HG02938 (cell line): ENCODE measurements around the gene CFL2.
"Not testable (repeated sequence)": the region's sequence is repeated elsewhere in the genome, so short reads cannot be mapped to it uniquely, and the experiment has no call there.

Source experiments
- ATAC-seq: cut with Tn5 transposase; IDR thresholded peaks from one replicate; pipeline ENCODE4 v1.9.1; 2021; ENCODE audit warnings: mild to moderate bottlenecking, moderate library complexity; ENCODE audit not compliant: unreplicated experiment

CFL2 gene

DNA sequence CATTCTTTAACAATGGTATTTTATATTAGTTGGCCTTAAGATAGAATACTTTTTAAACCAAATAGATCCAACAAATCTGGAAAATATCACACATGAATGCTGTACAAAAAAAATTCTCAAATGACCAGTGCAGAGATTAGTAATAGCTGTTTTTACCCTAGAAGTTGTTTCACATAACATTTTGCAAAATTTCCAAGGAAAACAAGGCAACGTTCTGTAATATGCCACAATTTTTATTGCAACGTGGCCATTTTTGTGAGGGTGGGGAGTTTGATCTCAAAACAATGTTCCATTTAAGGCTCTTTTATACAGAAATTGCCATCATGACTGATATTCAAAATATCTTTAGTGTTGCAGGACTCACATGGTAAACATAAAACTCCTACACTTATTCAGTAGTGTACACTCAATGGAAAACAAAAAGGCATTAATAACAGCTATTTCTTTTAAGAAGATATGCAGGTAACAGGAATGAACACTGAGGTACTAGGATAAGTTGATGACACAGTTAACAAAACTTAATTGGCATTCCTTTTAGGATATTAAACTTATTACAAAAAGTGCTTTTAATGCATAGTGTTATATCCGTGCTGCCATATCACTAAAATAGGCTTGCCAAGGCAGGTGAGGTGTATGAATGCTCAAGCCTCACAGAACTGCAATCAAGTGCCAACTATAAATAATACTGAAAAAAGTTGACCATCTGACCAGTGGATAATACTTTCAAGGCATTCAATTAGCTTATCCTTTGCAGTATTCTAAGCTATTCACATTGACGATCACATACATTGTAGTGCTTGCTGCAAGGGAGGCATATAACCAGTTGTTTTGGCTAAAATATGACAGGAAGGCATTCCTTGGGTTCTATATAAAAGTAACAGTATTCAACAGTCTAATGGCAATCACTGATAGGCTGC, 2.3 kb downstream of the CFL2 start:
- ATAC-seq, result no peak

DNA sequence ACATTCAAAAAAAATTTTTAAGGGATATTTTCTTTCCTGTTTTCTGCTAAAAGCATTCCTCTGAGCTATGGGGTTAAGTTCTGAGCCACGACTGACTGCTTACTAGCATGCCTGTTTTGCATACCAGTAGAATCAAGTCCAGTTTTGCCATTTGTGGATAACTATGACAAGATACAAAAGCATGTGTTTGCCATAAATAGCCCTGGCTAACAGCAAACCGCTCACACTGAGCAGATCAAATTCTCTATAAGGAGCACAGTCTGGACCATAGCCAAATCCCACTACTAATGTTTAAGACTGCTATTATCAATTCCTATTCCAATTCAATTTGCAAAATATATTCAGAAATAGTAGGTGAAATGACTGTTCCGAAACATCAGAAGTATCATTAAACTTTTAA, 3.2 kb downstream of the CFL2 start:
- ATAC-seq, result peak; percentile 45

DNA sequence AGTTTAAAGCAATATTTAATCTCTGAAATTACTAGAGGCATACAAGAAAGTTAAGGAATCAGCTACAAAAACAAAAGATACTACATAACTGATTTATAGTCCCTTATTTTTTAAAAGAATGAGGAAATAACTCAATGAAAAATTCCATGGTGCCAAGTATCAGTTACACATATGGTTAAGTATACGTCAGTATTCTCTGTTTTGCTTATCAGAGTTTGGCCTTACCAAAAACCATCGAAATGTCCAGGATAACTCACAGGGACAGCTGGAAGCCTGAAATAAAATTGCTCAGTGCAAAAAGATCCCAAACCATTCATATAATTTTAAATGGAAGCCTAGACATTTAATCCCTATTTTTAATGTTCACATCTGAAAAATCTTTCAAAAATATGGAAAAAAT, 3.6 kb downstream of the CFL2 start:
- ATAC-seq, result no peak

DNA sequence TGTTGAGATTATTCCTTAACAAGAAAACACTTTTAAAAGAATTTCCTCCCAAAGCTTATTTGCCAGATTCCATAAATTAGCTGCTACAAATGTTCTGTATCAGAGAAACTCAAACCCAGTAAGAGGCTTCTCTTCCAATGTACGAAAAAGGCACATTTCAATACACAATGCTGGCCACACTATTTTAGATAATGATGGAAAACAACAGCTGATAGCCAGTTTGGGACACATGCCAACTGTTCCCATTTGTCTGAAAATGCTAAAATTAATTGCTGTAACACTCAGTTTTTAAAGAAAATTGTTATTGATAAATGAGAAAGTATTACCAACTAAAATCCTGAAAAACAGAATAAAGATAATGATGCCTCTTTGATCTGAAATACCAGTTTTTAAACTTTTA, 4.4 kb downstream of the CFL2 start:
- ATAC-seq, result no peak

DNA sequence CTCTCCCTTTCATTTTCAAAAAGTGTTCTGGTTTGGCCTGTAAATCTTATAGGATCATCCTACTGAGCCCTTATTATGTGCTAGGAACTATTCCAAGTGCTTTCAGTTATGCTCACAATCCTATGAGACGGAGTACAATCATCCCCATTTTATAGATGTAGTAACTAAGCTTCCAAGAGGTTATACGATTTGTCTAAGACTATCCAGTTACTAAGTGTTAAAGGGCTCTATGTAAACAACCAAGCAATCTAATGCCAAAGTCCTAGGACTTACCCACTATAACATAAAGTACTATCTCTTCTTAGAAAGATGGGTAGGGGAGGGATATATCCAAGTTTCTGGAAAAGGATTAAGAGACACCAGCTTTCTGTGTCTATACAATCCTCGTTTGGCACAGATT, 6.7 kb downstream of the CFL2 start:
- ATAC-seq, result no peak

DNA sequence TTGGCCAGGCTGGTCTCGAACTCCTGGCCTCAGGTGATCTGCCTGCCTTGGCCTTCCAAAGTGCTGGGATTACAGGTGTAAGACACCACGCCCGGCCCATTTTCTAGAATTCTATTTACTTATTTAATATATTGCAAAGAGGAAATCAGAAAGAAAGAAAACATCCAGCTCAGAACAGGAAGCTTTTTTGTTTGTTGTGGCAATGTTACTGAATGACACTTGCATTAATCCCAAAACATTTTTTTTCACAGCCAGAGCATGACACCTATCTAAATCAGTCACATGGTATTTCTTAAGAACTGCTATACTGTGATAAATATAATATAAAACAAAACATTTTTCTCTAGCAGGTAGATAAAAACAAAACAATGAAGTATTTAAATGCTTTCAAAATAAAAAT, 12.6 kb downstream of the CFL2 start:
- no peak for ATAC-seq

DNA sequence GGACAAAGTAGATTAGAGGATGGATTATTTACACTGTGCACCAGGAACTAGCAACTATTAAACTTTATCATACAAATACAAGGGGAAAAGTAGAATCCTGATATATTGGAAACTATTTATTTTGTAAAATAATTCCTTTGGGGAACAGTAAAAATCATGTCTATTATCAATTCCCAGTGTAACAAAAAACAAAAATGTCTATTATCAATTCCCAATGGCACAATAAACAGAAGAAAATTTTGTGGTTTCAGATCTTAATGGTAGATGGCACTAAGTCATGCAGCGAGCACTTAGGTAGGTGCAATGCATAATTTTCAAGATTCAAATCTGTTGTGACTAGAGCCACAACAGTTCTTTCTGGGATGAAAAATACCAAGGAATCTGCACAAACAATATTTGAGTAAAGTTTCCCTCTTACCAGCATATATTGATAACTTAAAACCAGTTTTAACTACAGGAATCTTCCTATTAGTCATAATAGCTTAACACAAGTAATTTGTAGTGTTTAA, 13.7 kb downstream of the CFL2 start:
- ATAC-seq, result no peak

DNA sequence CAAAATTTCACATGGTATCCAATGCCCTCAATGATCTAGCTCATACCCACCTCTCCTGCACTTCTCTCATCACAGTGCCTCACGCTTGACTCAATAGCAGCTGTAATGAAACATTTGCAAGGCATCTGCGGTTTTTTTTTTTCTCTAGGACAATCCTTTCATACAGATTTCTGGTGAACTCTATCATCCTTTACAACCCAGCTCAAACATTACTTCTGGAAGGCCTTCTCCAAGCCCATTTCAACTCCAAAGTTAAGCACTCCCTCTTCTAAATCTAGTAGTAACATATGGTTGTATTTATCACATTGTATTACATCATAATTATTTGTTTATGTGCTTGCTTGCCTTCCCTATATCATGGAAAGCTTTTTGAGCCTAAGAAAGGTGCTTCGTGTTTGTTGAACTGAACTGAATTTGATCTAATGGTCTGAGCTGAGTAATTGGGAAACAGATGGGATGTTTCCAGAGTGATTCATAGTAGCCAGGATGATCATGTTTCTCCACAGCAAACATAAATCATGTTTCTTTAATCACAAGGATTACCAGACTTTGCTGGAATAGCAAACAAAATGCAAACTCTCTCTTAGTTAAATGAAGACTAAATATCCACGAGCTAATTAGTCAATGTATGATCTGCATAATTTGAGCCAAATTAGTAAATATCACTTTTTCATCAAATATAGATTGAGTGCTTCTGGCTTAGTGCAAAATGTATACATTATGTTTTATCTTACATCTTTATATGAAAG, 14.3 kb downstream of the CFL2 start:
- ATAC-seq, result no peak

DNA sequence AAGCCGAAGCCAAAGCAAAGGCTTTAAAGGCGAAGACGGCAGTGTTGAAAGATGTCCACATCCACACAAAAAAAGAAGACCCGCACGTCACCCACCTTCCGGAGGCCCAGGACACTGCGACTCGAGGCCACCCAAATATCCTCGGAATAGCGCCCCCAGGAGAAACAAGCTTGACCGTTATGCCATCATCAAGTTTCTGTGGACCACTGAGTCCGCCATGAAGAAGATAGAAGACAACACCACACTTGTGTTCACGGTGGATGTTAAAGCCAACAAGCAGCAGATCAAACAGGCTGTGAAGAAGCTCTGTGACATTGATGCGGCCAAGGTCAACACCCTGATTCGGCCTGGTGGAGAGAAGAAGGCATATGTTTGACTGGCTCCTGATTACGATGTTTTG, 20.2 kb downstream of the CFL2 start:
- ATAC-seq, result not testable (repeated sequence)

DNA sequence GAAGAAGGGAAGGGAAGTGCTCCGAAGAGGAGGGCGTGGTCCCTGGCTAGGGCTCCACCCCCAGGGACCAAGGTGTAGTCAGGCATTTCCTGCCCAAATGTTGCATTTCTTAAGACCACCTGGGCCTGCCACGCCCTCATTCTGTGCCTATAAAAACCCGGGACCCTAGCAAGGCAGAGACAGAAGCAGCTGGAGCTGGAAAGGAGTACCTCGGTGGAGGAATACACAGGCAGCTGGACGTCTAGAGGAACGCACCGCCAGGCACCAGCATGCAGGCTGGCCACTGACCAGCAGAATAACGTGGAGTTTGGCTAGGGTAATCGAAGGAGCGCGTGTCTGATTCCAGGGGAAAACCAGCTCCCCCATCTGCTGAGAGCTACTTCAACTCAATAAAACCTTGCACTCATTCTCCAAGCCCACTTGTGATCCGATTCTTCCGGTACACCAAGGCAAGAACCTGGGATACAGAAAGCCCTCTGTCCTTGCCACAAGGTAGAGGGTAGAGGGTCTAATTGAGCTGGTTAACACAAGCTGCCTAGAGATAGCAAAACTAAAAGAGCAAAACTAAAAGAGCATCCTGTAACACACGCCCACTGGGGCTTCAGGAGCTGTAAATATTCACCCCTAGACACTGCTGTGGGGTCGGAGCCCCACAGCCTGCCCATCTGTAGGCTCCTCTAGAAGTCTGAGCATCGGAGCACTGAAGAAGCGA, 21.0 kb downstream of the CFL2 start:
- no peak for ATAC-seq

DNA sequence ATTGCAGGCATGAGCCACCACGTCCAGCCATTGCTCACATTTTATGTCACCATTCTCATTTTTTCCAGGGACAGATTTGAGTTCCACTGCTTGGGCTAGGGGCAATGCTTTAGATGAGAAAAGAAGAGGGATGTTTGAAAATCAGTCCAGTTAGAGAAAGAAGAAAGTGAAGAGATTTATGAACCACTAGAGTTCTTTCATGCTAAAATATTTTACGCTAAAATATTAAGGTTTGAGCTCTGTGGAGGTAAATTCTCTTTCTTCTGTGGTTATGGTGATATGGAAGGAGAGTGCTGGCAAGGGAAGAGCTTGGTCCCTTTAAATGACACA, 21.5 kb downstream of the CFL2 start:
- ATAC-seq, result no peak

DNA sequence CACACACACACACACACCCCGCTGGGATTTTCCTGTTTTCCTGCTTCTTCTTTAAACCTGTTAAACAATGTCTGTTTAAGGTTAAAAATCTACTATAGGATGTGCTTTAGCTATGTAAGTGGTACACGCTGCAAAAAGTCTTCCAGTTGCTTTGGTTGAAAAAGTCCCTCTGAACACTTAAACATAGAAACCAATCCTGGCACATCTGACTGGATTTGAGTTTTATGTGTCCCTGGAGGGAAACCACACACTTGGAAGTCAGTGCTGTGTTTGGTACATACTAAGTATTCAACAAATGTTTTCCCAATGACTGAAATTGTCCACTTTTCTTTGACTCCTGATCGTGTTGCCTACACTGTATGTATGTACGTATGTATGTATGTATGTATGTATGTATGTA, 22.0 kb downstream of the CFL2 start:
- no peak for ATAC-seq

DNA sequence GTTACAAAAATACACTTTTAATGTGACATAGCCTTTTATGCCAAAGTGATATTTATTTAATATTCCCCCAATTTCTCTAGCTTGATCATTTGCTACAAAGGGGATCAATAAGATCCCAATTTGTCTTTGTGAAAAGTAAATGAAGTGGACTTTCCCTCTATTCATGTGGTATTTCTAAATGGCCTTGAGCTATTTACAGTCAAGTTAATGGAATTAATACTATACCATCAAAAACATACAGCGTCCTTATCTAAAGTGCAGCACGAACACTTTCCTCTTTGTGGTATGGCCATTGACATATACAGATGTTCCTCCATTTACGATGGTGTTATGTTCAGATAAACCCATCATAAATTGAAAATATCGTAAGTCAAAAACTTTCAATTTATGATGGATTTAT, 23.2 kb downstream of the CFL2 start:
- no peak for ATAC-seq

DNA sequence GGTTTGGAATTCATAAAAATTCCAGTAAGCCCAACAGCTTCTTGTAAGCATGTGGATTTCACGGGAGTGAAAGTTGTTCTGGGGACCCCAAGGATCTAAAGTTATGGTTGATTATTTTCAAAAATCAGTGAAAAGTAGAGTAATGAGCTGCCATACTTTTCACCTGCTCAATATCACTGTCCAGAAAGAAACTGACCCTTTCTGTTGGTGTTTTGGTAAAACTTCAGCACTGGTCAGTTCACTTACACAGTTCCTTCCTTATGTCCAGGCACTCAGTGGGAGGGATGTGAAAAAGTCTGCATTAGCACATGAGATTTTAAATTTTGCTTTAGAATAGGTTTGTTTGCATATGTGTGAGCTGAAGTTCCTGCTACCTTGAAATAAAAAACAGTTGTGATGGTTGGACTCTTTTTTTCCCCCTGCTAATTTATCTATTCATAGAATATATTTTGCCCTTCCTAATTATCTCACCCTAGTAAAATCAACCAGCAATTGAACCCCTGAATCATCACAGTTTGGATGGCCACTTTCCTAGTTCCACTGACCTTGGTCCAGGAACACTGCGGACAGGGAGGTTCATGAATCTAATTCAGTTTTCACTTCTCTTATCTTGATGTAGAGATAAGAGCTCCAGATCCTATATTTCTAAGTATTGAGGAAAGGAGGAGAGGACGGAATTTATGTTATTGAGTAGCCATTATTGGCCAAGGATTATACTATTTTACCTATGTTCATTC, 25.8 kb downstream of the CFL2 start:
- ATAC-seq, result no peak

DNA sequence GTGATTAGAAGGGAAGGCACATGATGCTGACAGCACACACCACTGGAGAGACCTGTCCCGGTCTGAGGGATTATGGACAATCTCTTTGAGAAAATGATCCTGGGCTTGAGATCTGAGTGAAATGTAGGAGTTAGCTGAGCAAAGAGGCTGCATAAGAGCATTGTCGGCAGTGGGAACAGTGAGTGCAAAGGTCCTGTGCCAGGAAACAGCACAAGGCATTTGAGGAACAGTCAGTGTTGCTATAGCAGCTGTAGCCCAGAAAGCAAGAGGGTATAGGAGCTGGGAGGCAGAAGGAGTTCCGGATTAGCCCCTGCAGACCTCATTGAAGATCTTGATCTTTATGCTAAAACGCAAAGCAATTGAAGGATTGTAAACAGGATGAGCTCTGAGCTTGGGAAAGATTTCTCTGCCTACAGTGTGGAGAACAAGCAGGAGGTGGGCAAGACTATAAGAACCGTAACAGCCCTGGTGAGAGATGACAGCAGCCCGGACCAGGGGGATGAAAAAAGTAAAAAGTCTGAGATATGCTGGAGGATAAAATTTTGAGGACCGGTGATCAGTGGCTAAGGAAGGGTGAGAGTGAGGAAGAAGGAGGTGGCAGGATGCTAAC, 28.5 kb downstream of the CFL2 start:
- no peak for ATAC-seq

DNA sequence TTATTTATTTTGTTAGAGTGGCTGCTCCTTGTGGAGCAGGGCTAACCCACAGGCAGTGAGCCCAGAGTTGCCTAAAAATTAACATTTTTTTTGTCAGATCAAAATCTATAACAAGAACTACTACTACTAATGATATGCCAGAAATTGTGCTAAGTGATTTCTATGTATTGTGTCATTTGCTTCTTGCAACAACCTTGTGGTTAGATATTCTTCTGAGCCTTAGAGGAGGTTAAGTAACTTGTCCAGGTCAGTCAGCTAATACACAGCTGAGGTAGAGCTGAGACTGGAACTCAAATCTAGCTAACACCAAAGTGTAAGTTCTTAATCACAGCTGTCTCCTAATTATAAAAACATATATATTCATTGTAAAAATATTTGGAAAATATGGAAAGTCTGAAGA, 29.8 kb downstream of the CFL2 start:
- ATAC-seq, result no peak

DNA sequence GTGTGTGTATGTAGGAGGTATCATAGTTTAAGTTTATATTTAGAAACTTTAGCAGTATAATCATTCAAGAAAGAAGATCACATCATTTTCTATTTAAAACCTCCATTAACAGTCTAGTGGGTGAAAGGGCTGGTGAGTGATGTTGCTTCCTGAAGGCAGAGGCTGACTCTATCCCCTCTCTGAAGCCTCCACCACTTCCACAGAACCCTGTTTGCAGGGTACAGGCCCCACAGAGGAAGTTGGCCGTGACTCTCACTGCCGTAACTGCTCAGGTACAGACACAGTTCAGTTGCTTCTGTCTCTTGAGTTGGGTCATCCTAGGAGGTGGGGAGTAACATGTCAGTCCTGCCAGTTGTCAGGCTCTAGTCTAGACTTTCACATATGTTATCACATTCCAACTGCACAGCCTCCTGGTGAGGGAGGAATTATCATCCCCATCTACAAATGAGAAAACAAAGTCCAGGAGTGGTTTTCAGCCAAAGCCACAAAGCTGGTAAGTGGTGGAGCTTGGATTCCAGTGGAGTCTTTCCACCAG, 31.5 kb downstream of the CFL2 start:
- no peak for ATAC-seq

DNA sequence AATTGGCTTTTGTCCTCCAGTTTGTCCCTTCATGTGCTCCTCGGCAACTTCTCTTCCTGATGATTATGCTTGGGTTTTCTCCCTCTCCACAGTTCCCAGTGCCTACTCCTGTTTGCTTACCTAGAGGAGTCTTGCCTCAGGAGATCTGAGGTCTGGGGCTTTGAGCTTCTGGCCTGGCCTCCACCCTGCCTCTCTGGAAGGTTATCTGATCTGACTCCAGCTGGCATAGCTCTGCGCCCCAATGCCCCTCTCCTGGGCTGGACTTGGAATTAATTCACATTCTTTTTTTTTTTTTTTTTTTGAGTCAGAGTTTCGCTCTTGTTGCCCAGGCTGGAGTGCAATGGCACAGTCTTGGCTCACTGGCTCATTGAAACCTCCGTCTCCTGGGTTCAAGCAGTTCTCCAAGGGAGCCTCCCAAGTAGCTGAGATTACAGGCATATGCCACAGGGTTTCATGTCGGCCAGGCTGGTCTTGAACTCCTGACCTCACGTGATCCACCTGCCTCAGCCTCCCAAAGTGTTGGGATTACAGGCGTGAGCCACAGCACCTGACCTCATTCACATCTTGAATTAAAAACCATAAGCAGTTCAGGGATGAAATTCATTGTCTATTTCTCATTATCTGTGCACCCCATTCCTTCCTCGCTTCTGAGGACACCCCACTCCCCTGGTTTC, 33.5 kb downstream of the CFL2 start:
- ATAC-seq, result no peak

DNA sequence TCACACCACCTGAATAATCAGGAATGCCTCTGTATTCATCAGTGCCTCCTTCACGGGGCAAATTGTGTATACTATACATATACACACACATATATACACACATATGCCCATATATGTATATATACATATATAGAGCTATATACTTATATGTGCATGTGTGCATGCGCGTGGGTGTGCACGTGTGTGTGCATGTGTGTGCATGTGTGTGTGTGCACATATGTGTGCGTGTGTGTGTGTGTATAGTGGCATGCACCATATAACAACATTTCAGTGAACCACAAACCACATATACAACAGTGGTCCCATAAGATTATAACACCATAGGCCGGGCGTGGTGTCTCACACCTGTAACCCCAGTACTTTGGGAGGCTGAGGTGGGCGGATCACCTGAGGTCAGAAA, 35.7 kb downstream of the CFL2 start:
- no peak for ATAC-seq

DNA sequence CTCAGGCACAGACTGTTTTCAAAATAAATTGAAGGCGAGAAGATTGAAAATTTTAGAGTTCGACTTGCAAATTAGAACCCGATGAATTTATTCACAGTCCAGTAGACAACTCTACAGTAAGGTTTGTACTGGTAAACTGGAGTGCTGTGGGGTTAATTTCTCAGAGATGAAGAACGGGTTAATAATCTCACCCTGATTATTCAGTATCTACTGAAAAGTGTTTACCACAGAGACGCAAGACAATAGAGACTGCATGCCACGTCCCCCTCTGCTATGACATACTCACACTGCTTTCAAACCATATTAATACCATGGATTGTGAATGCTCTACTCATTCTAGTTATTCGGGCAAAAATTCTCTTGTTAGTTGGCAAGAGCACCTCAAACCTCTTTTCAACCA, 36.1 kb downstream of the CFL2 start:
- ATAC-seq, result no peak
